SU-DHL-6 (cell line): ENCODE measurements around the gene NFIA.

Source experiments
- H2AFZ ChIP-seq: fragments of 200-600 bp; sonication (generic); 2 replicates; pipeline ENCODE4 v1.6.1; 2014; ENCODE audit warnings: low read depth, mild to moderate bottlenecking, moderate library complexity, mixed read lengths, antibody characterized with exemption, low read length; ENCODE audit not compliant: severe bottlenecking
- H3F3A ChIP-seq: fragments of 200-600 bp; shearing (Covaris generic); 2 replicates; pipeline ENCODE4 v1.6.0; 2016; ENCODE audit warnings: antibody characterized with exemption, mild to moderate bottlenecking; ENCODE audit not compliant: insufficient read depth
- H3K27ac ChIP-seq: fragments of 200-600 bp; sonication (generic); 2 replicates; pipeline ENCODE4 v1.5.1; 2016; ENCODE audit warnings: low read depth, mild to moderate bottlenecking, low read length, moderate library complexity, mixed read lengths
- H3K27me3 ChIP-seq: fragments of 200-600 bp; sonication (generic), shearing (Covaris generic); 2 replicates; pipeline ENCODE4 v1.6.0; 2014; ENCODE audit warnings: mild to moderate bottlenecking, low read length
- H3K36me3 ChIP-seq: fragments of 200-600 bp; sonication (generic); 2 replicates; pipeline ENCODE4 v1.6.1; 2014; ENCODE audit warnings: mild to moderate bottlenecking, low read length, mixed read lengths
- H3K4me2 ChIP-seq: fragments of 300-600, 200-600 bp; shearing (Covaris generic), sonication (generic); 2 replicates; pipeline ENCODE4 v1.6.0; 2014; ENCODE audit warnings: low read length, low read depth, mild to moderate bottlenecking; ENCODE audit not compliant: poor library complexity, severe bottlenecking
- H3K4me3 ChIP-seq: fragments of 200-600 bp; sonication (generic); 2 replicates; pipeline ENCODE4 v1.5.1; 2014; ENCODE audit warnings: antibody characterized with exemption, low read length, mild to moderate bottlenecking, mixed read lengths; ENCODE audit not compliant: insufficient read depth, poor library complexity, severe bottlenecking
- H3K79me2 ChIP-seq: fragments of 200-600 bp; sonication (generic); 2 replicates; pipeline ENCODE4 v1.6.1; 2014; ENCODE audit warnings: mild to moderate bottlenecking, low read length, moderate library complexity; ENCODE audit not compliant: insufficient read depth
- H3K9ac ChIP-seq: fragments of 200-600 bp; sonication (generic); 2 replicates; pipeline ENCODE4 v1.7.0; 2014; ENCODE audit warnings: mild to moderate bottlenecking, low read length
- H3K9me2 ChIP-seq: fragments of 200-600 bp; sonication (generic); replicated peaks from 2 replicates; pipeline ENCODE4 v1.6.1; 2014; ENCODE audit warnings: low read length; ENCODE audit not compliant: insufficient read depth
- H3K9me3 ChIP-seq: fragments of 200-600 bp; sonication (generic); 2 replicates; pipeline ENCODE4 v1.6.1; 2014; ENCODE audit warnings: low read length, mixed read lengths; ENCODE audit not compliant: insufficient read depth
- H4K20me1 ChIP-seq: fragments of 200-600 bp; sonication (generic); 2 replicates; pipeline ENCODE4 v1.6.1; 2014; ENCODE audit warnings: low read depth, mild to moderate bottlenecking, antibody characterized with exemption, low read length, moderate library complexity, mixed read lengths
- EZH2phosphoT487 ChIP-seq: fragments of 200-600 bp; sonication (generic), shearing (Covaris generic); conservative IDR thresholded peaks from 2 replicates; pipeline ENCODE4 v1.6.1; 2018; ENCODE audit warnings: mild to moderate bottlenecking, antibody characterized with exemption, low read length, moderate library complexity, mixed read lengths
- TF ChIP-seq, protein P1 (sequence below): fragments of 200-600 bp; sonication (generic); IDR thresholded peaks from one replicate; pipeline ENCODE4 v1.5.1; 2017; ENCODE audit warnings: antibody characterized with exemption, mild to moderate bottlenecking, low read length, moderate library complexity; ENCODE audit not compliant: insufficient read depth, poor library complexity, severe bottlenecking

Gene NFIA

DNA sequence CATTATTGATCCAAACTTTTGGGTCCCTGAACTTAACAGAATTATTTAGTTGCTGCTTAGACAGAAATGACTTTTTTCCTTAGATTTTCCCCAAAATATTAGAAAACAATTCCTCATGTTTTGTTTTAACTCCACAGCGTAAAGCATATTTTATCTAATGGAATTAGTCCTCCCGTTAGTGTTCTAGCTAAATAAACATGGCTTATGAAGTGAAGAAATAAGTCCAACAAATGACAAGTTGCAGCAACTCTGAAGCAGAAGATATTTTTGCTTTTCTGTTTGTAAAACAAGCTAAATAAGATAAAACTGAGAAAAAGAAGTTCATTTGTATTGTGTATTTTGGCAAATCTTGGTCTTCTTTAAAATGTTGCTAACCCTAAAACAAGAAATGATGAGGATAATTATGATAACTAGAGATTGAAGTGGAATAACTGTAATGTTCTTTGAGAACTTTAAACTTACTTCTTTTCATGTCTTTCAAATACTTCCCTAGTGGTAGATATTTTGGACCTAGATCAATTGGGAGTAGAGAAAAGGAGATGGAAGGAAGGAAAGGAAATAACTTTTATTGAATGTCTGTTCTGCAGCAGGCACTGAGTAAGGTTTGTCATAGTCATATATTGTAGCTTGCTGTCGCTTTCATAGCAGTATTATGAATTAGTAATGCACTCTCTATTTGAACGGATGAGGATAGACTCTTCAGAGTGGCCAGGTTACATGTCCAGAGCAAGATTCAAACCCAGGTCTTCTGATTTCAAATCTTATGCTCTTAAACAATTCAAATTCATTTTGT, 12.5 kb downstream of the NFIA start:
- Histone ChIP-seq H3K9ac (no peak overlapping the region), H3K4me3 (no peak overlapping the region), H3K36me3 (no peaks in the 10 kb centered on the region), H3F3A (no peaks in the 10 kb centered on the region), H3K79me2 (peaks cover 15% of the 10 kb centered on the region; the same call in 1 of the 2 replicates), H2AFZ (no peak overlapping the region), H4K20me1 (peaks cover 10% of the 10 kb centered on the region; the same call in 1 of the 2 replicates), H3K9me3 (no peaks in the 10 kb centered on the region), H3K9me2 (no peaks in the 10 kb centered on the region), H3K4me2 (no peak overlapping the region), H3K27me3 (no peaks in the 10 kb centered on the region), H3K27ac (no peak overlapping the region)
- TF ChIP-seq, protein P1, sequence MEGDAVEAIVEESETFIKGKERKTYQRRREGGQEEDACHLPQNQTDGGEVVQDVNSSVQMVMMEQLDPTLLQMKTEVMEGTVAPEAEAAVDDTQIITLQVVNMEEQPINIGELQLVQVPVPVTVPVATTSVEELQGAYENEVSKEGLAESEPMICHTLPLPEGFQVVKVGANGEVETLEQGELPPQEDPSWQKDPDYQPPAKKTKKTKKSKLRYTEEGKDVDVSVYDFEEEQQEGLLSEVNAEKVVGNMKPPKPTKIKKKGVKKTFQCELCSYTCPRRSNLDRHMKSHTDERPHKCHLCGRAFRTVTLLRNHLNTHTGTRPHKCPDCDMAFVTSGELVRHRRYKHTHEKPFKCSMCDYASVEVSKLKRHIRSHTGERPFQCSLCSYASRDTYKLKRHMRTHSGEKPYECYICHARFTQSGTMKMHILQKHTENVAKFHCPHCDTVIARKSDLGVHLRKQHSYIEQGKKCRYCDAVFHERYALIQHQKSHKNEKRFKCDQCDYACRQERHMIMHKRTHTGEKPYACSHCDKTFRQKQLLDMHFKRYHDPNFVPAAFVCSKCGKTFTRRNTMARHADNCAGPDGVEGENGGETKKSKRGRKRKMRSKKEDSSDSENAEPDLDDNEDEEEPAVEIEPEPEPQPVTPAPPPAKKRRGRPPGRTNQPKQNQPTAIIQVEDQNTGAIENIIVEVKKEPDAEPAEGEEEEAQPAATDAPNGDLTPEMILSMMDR = no peak
- TF ChIP-seq EZH2phosphoT487 = no peak

DNA sequence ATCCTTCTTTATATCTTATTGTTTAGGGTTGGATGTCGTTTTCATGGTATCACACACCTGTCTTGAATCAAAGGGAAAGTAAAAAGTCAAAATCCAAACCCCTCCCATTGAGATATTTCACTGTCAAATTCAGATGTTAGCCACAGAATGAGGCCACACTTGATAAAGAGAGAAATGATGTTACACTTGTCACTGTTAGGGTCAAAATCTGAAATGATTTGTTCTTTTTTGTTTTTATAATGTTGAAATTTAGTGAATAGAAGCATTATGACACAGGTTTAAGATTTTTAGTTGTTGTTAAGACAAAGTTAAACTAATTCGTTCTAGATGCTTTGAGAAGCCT, 13.1 kb downstream of the NFIA start:
- Histone ChIP-seq H3F3A (no peaks in the 10 kb centered on the region), H3K27me3 (no peaks in the 10 kb centered on the region), H3K4me2 (no peak overlapping the region), H3K27ac (no peak overlapping the region), H4K20me1 (peaks cover 10% of the 10 kb centered on the region; the same call in 1 of the 2 replicates), H3K9me3 (no peaks in the 10 kb centered on the region), H3K4me3 (no peak overlapping the region), H2AFZ (no peak overlapping the region), H3K36me3 (no peaks in the 10 kb centered on the region), H3K79me2 (peaks cover 10% of the 10 kb centered on the region; the same call in 1 of the 2 replicates), H3K9ac (no peak overlapping the region), H3K9me2 (no peaks in the 10 kb centered on the region)
- TF ChIP-seq, protein P1 = no peak
- TF ChIP-seq EZH2phosphoT487 = no peak

DNA sequence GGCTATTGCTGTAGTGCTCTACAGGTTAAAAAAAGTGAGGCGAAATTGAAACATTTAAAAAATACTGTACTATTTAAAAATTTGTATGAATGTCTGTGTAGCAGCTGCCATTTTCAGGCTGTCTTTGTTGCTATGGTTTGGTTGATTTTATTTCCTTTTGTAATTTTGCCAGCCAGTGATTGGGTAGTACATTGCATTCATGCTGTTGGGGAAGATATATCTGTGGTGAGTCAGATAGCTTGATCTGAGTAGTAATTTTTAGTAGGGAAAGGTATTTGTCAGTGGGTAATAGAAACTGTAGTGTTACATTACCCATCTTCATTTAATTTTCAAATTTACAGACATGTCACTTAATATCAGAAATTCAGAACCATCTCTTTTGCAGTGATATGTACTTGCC, 15.0 kb downstream of the NFIA start:
- H3K79me2 ChIP-seq = peaks cover 7% of the 10 kb centered on the region; the same call in 1 of the 2 replicates
- no peak overlapping the region for H3K4me2 ChIP-seq
- H3K9me2 ChIP-seq = no peaks in the 10 kb centered on the region
- no peaks in the 10 kb centered on the region for H3K36me3 ChIP-seq
- no peak overlapping the region for H3K4me3 ChIP-seq
- H2AFZ ChIP-seq = no peak overlapping the region
- TF ChIP-seq, protein P1 = no peak
- no peak for TF ChIP-seq EZH2phosphoT487
- H3K27ac ChIP-seq = no peak overlapping the region
- H3K9me3 ChIP-seq = no peaks in the 10 kb centered on the region
- no peaks in the 10 kb centered on the region for H3K27me3 ChIP-seq
- H3K9ac ChIP-seq = no peak overlapping the region
- H3F3A ChIP-seq = no peaks in the 10 kb centered on the region
- H4K20me1 ChIP-seq = peaks cover 7% of the 10 kb centered on the region
